ENCODE results near the gene WNK2. TPM values are rescaled to one million over a fixed set of nuclear protein-coding genes. Genes with fewer than 3 reads are reported as not detected.
"Not testable (repeated sequence)": the region's sequence is repeated elsewhere in the genome, so short reads cannot be mapped to it uniquely, and the experiment has no call there.

The WNK2 gene
- total RNA-seq, 1 donor from 2014 or later: 37.2 TPM

- not testable (repeated sequence) for DNase-seq (ENCODE audit: low spot score)
Observed at GRCh38 chr9:93366486-93366885, 182.5 kb downstream of the WNK2 start.

GRCh38 chr9:93368437-93368836 lies 184.5 kb downstream of the WNK2 start:
- no peak for DNase-seq (ENCODE audit: low spot score)

GRCh38 chr9:93369686-93370085 lies 185.7 kb downstream of the WNK2 start:
- no peak for DNase-seq (ENCODE audit: low spot score)

Other genes with a start within 250 kb of the WNK2 start
- gene FGD3, start 236.6 kb upstream of the WNK2 start, total RNA-seq: 8.2 TPM
- 5.0 TPM for gene SUSD3, start 125.4 kb upstream of the WNK2 start, total RNA-seq
- gene CARD19, start 87.9 kb upstream of the WNK2 start, total RNA-seq: 45.2 TPM
- gene NINJ1, start 49.9 kb upstream of the WNK2 start, total RNA-seq: 75.6 TPM